Measurements from ENCODE around the gene TPD52L2.

TPD52L2 gene

GRCh38 chr20:63839620-63840019, 25.4 kb upstream of the TPD52L2 start:
- Histone ChIP-seq H3K4me1 (peaks cover 1% of the 10 kb centered on the region; the same call in 1 of the 2 replicates), H3K27me3 (no peaks in the 10 kb centered on the region), H3K36me3 (no peaks in the 10 kb centered on the region), H3K4me3 (ENCODE audit: low read depth, low read length) (no peak overlapping the region), H3K9me3 (no peaks in the 10 kb centered on the region)
- TF ChIP-seq CTCF (IDR thresholded peaks at IDR 0.05; ENCODE audit: low read depth, low read length) = no peak
- DNase-seq = no peak

GRCh38 chr20:63840405-63840828, 24.7 kb upstream of the TPD52L2 start:
- Histone ChIP-seq H3K36me3 (no peaks in the 10 kb centered on the region), H3K9me3 (no peaks in the 10 kb centered on the region), H3K27me3 (no peaks in the 10 kb centered on the region), H3K4me1 (no peaks in the 10 kb centered on the region), H3K4me3 (ENCODE audit: low read depth, low read length) (no peak overlapping the region)
- no peak for TF ChIP-seq CTCF (IDR thresholded peaks at IDR 0.05; ENCODE audit: low read depth, low read length)
- DNase-seq = no peak

GRCh38 chr20:63842258-63842657, 22.8 kb upstream of the TPD52L2 start:
- Histone ChIP-seq H3K4me3 (ENCODE audit: low read depth, low read length) (no peak overlapping the region), H3K27me3 (no peaks in the 10 kb centered on the region), H3K36me3 (no peaks in the 10 kb centered on the region), H3K4me1 (peaks cover 11% of the 10 kb centered on the region), H3K9me3 (no peaks in the 10 kb centered on the region)
- no peak for TF ChIP-seq CTCF (IDR thresholded peaks at IDR 0.05; ENCODE audit: low read depth, low read length)
- no peak for DNase-seq

GRCh38 chr20:63843222-63843621, 21.8 kb upstream of the TPD52L2 start:
- DNase-seq = no peak
- Histone ChIP-seq H3K36me3 (no peaks in the 10 kb centered on the region), H3K4me3 (ENCODE audit: low read depth, low read length) (no peak overlapping the region), H3K9me3 (no peaks in the 10 kb centered on the region), H3K27me3 (no peaks in the 10 kb centered on the region), H3K4me1 (peaks cover 11% of the 10 kb centered on the region)
- no peak for TF ChIP-seq CTCF (IDR thresholded peaks at IDR 0.05; ENCODE audit: low read depth, low read length)

- H3K9me3 ChIP-seq = no peaks in the 10 kb centered on the region
- DNase-seq = no peak
- H3K4me3 ChIP-seq (ENCODE audit: low read depth, low read length) = no peak overlapping the region
- H3K36me3 ChIP-seq = no peaks in the 10 kb centered on the region
- no peak for TF ChIP-seq CTCF (IDR thresholded peaks at IDR 0.05; ENCODE audit: low read depth, low read length)
- no peaks in the 10 kb centered on the region for H3K27me3 ChIP-seq
- H3K4me1 ChIP-seq = peaks cover 11% of the 10 kb centered on the region
These were observed 21.3 kb upstream of the TPD52L2 start for GRCh38 chr20:63843778-63844177.

- H3K9me3 ChIP-seq = no peaks in the 10 kb centered on the region
- no peaks in the 10 kb centered on the region for H3K36me3 ChIP-seq
- peaks cover 11% of the 10 kb centered on the region for H3K4me1 ChIP-seq
- H3K4me3 ChIP-seq (ENCODE audit: low read depth, low read length) = no peak overlapping the region
- DNase-seq = no peak
- no peak for TF ChIP-seq CTCF (IDR thresholded peaks at IDR 0.05; ENCODE audit: low read depth, low read length)
- H3K27me3 ChIP-seq = no peaks in the 10 kb centered on the region
These were observed 20.5 kb upstream of the TPD52L2 start for GRCh38 chr20:63844511-63844991.

Data from BE2C (cell line).